Measurements from ENCODE around the gene SND1.
A peak's percentile ranks its signal among the peaks of the same experiment; 100 is the strongest.

SND1 gene

DNA sequence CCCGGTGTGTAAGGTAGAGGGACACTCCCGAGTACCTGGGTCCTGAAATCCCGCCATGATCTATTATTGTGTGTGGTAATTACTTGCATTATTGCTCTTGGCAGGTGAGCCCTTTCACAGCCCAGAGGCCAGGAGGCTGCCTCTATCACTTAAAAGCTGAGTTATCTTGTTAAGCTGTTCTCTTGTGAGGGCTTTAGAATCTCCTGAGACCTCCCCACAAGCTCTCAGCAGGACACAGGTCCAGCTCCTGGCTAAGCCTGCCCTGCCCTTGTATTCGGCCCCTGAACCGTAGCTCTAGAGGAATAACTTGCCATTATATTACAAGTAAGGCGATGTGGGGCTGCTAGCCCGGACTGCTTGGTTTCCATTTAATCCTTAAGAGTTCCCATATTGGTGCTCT is 13.9 kb downstream of the SND1 start:
- ATAC-seq, result peak; percentile 32
- TF ChIP-seq RARB (CRISPR knock-in tag; IDR thresholded peaks at IDR 0.05) (no peak), TOX (CRISPR knock-in tag; IDR thresholded peaks at IDR 0.05; ENCODE audit: borderline replicate concordance) (no peak), TCF4 (CRISPR knock-in tag; IDR thresholded peaks at IDR 0.05; ENCODE audit: borderline replicate concordance) (no peak), GLIS3 (CRISPR knock-in tag; IDR thresholded peaks at IDR 0.05) (no peak)

GRCh38 chr7:127666602-127667001 is 14.6 kb downstream of the SND1 start:
- ATAC-seq, result peak; percentile 65
- no peak for TF ChIP-seq CSDC2 (CRISPR knock-in tag; IDR thresholded peaks at IDR 0.05)
- TF ChIP-seq BACH2 (CRISPR knock-in tag; IDR thresholded peaks at IDR 0.05; ENCODE audit: borderline replicate concordance), result no peak
- TF ChIP-seq ZFP3 (CRISPR knock-in tag; IDR thresholded peaks at IDR 0.05), result no peak
- TF ChIP-seq ESRRG (CRISPR knock-in tag; IDR thresholded peaks at IDR 0.05), result no peak
- TF ChIP-seq, protein P1, sequence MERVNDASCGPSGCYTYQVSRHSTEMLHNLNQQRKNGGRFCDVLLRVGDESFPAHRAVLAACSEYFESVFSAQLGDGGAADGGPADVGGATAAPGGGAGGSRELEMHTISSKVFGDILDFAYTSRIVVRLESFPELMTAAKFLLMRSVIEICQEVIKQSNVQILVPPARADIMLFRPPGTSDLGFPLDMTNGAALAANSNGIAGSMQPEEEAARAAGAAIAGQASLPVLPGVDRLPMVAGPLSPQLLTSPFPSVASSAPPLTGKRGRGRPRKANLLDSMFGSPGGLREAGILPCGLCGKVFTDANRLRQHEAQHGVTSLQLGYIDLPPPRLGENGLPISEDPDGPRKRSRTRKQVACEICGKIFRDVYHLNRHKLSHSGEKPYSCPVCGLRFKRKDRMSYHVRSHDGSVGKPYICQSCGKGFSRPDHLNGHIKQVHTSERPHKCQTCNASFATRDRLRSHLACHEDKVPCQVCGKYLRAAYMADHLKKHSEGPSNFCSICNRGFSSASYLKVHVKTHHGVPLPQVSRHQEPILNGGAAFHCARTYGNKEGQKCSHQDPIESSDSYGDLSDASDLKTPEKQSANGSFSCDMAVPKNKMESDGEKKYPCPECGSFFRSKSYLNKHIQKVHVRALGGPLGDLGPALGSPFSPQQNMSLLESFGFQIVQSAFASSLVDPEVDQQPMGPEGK (CRISPR knock-in tag; IDR thresholded peaks at IDR 0.05; ENCODE audit: borderline replicate concordance), result no peak
- no peak for TF ChIP-seq ZNF70 (CRISPR knock-in tag; IDR thresholded peaks at IDR 0.05)
- no peak for TF ChIP-seq POU6F1 (CRISPR knock-in tag; IDR thresholded peaks at IDR 0.05; ENCODE audit: borderline replicate concordance, low read depth)
- TF ChIP-seq CREB5 (CRISPR knock-in tag; IDR thresholded peaks at IDR 0.05; ENCODE audit: low read depth), result no peak
- no peak for TF ChIP-seq PPARA (CRISPR knock-in tag; IDR thresholded peaks at IDR 0.05; ENCODE audit: borderline replicate concordance)
- TF ChIP-seq CSRNP3 (CRISPR knock-in tag; IDR thresholded peaks at IDR 0.05), result no peak
- TF ChIP-seq TOX (CRISPR knock-in tag; IDR thresholded peaks at IDR 0.05; ENCODE audit: borderline replicate concordance), result no peak
- TF ChIP-seq ZNF8 (CRISPR knock-in tag; IDR thresholded peaks at IDR 0.05), result no peak
- no peak for TF ChIP-seq OSR1 (CRISPR knock-in tag; IDR thresholded peaks at IDR 0.05)
- no peak for TF ChIP-seq ISL1 (CRISPR knock-in tag; IDR thresholded peaks at IDR 0.05)

DNA sequence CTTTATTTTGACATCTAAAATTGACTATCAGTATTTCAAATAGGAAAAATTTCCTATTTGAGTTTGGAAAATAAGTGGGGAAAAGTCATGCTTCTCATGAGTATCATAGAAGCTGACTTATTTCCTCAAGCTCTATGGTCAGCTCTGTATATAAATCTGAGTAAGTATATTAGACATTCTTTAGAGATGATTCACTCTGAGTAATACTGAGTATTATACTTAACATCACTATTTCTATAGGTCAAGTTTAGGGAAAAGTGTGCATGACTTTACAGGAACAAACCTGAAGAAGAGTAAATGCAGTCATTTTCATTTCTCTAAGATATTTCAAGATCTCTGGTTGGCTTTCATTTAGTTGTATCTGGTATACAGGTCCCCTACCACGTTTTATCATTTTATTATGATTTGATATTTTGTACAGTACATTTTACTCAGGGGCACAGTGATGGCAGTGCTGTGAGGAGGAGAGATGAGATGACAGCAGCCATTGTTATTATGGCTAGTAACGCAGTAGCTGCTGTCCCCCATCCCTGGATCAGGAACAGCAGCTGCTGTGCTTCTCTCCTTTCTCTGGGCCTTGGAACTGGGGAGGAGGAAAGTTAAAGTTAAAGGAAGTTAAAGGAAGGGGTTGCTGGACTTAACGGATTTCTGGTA is 15.2 kb downstream of the SND1 start:
- no peak for TF ChIP-seq ZFP30 (CRISPR knock-in tag; IDR thresholded peaks at IDR 0.05)
- TF ChIP-seq RARB (CRISPR knock-in tag; IDR thresholded peaks at IDR 0.05), result no peak
- TF ChIP-seq ISL1 (CRISPR knock-in tag; IDR thresholded peaks at IDR 0.05), result peak; percentile 37; the same call in 1 of the 2 replicates
- TF ChIP-seq, protein P1 (CRISPR knock-in tag; IDR thresholded peaks at IDR 0.05; ENCODE audit: borderline replicate concordance), result no peak
- peak; percentile 91 for ATAC-seq

GRCh38 chr7:127667759-127668530 is 16.0 kb downstream of the SND1 start:
- peak; percentile 35 for ATAC-seq
- TF ChIP-seq GLIS3 (CRISPR knock-in tag; IDR thresholded peaks at IDR 0.05), result no peak
- no peak for TF ChIP-seq ZNF565 (CRISPR knock-in tag; conservative IDR thresholded peaks at IDR 0.05; ENCODE audit: low read depth)
